NCI-H526 (cell line): ENCODE measurements around the gene LGSN.
"Not testable (repeated sequence)": the region's sequence is repeated elsewhere in the genome, so short reads cannot be mapped to it uniquely, and the experiment has no call there.

ENCODE experiments used
- DNase-seq, 2 experiments: peaks; one replicate each; lab custom pipeline; 2025; lab: John Stamatoyannopoulos, UW

Gene LGSN

GRCh38 chr6:63230511-63230910, 89.3 kb downstream of the LGSN start:
- not testable (repeated sequence) for DNase-seq

GRCh38 chr6:63230027-63230426, 89.8 kb downstream of the LGSN start:
- not testable (repeated sequence) for DNase-seq

GRCh38 chr6:63227928-63228894, 91.6 kb downstream of the LGSN start:
- DNase-seq = not testable (repeated sequence)

- DNase-seq = not testable (repeated sequence)
Observed at GRCh38 chr6:63225987-63226386, 93.8 kb downstream of the LGSN start.
